Fibroblast of lung (primary cell): ENCODE measurements around the gene MYMX.

Experiments
- EZH2 ChIP-seq: IDR thresholded peaks from 2 replicates; pipeline ENCODE4 v1.5.1; 2012; ENCODE audit warnings: low read length, control low read depth, mild to moderate bottlenecking; ENCODE audit errors: missing control alignments
- TF ChIP-seq, protein P1 (sequence below), 2 donors: IDR thresholded peaks in 1 of 2; conservative IDR thresholded peaks in 1 of 2; 1 replicate in 1 of 2; 2 replicates in 1 of 2; pipeline ENCODE4 v1.5.1; 2011 to 2012; ENCODE audit warnings: low read length in 2 of 2, control low read depth in 1 of 2, inconsistent platforms in 1 of 2, low read depth in 1 of 2, mild to moderate bottlenecking in 1 of 2

DNA sequence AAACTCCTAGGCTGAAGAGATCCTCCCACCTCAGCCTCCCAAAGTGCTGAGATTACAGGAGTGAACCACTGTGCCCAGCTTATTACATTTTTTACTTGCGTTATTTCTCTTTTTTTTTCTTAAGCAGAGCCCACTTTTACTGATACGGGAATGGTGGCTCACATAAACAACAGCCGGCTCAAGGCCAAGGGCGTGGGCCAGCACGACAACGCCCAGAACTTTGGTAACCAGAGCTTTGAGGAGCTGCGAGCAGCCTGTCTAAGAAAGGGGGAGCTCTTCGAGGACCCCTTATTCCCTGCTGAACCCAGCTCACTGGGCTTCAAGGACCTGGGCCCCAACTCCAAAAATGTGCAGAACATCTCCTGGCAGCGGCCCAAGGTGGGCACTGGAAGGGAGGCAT lies 47.6 kb upstream of the MYMX start:
- TF ChIP-seq, protein P1, sequence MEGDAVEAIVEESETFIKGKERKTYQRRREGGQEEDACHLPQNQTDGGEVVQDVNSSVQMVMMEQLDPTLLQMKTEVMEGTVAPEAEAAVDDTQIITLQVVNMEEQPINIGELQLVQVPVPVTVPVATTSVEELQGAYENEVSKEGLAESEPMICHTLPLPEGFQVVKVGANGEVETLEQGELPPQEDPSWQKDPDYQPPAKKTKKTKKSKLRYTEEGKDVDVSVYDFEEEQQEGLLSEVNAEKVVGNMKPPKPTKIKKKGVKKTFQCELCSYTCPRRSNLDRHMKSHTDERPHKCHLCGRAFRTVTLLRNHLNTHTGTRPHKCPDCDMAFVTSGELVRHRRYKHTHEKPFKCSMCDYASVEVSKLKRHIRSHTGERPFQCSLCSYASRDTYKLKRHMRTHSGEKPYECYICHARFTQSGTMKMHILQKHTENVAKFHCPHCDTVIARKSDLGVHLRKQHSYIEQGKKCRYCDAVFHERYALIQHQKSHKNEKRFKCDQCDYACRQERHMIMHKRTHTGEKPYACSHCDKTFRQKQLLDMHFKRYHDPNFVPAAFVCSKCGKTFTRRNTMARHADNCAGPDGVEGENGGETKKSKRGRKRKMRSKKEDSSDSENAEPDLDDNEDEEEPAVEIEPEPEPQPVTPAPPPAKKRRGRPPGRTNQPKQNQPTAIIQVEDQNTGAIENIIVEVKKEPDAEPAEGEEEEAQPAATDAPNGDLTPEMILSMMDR (conservative IDR thresholded peaks at IDR 0.05 in 1 of 2, IDR thresholded peaks at IDR 0.05 in 1 of 2; ENCODE audit: low read depth in 1 of 2, low read length in 2 of 2): no peak
- no peak for TF ChIP-seq EZH2
